Neural cell (in vitro differentiated cells): ENCODE results near the gene CPT2. TPM values are rescaled to one million over a fixed set of nuclear protein-coding genes. Genes with fewer than 3 reads are reported as not detected.
"Not testable (repeated sequence)": the region's sequence is repeated elsewhere in the genome, so short reads cannot be mapped to it uniquely, and the experiment has no call there.

Experiments used
- H2AFZ ChIP-seq: fragments of 200-600, 300-800 bp; sonication (generic), shearing (Covaris generic); 2 replicates; pipeline ENCODE4 v1.6.0; 2014; ENCODE audit warnings: low read depth, mild to moderate bottlenecking, antibody characterized with exemption, low read length, moderate library complexity
- H3F3A ChIP-seq: fragments of 200-600 bp; shearing (Covaris generic); 2 replicates; pipeline ENCODE4 v1.6.1; 2016; ENCODE audit warnings: mild to moderate bottlenecking, moderate library complexity, mixed read lengths, antibody characterized with exemption, low read length; ENCODE audit not compliant: insufficient read depth, poor library complexity, severe bottlenecking
- H3K27ac ChIP-seq: fragments of 200-600, 300-800 bp; sonication (generic), shearing (Covaris generic); 2 replicates; pipeline ENCODE4 v1.5.1; 2014; ENCODE audit warnings: mild to moderate bottlenecking, low read length, moderate library complexity
- H3K27me3 ChIP-seq: fragments of 300-800, 200-600 bp; sonication (generic), shearing (Covaris generic); 2 replicates; pipeline ENCODE4 v1.6.0; 2014; ENCODE audit warnings: mild to moderate bottlenecking, low read depth, low read length, moderate library complexity; ENCODE audit not compliant: insufficient read depth
- H3K36me3 ChIP-seq: fragments of 300-800, 200-600 bp; sonication (generic), shearing (Covaris generic); 2 replicates; pipeline ENCODE4 v1.5.1; 2014; ENCODE audit warnings: mild to moderate bottlenecking, antibody characterized with exemption, low read length, moderate library complexity; ENCODE audit not compliant: insufficient read depth
- H3K4me2 ChIP-seq: fragments of 300-800, 200-600 bp; sonication (generic), shearing (Covaris generic); 2 replicates; pipeline ENCODE4 v1.6.0; 2014; ENCODE audit warnings: mild to moderate bottlenecking, low read length
- H3K4me3 ChIP-seq: fragments of 300-800, 200-600 bp; sonication (generic), shearing (Covaris generic); 2 replicates; pipeline ENCODE4 v1.5.1; 2014; ENCODE audit warnings: mild to moderate bottlenecking, low read length, moderate library complexity
- H3K79me2 ChIP-seq: fragments of 200-600 bp; shearing (Covaris generic); replicated peaks from 2 replicates; pipeline ENCODE4 v1.6.0; 2014; ENCODE audit warnings: mild to moderate bottlenecking, low read length, moderate library complexity; ENCODE audit not compliant: insufficient read depth
- H3K9ac ChIP-seq: fragments of 300-800, 200-600 bp; sonication (generic), shearing (Covaris generic); 2 replicates; pipeline ENCODE4 v1.6.1; 2016; ENCODE audit warnings: mild to moderate bottlenecking, low read length, mixed read lengths
- H3K9me2 ChIP-seq: fragments of 200-600 bp; shearing (Covaris generic); 2 replicates; pipeline ENCODE4 v1.6.1; 2016; ENCODE audit warnings: mild to moderate bottlenecking, low read length, mixed read lengths; ENCODE audit not compliant: insufficient read depth
- H3K9me3 ChIP-seq: fragments of 200-600, 300-800 bp; sonication (generic), shearing (Covaris generic); 2 replicates; pipeline ENCODE4 v1.6.1; 2016; ENCODE audit warnings: mild to moderate bottlenecking, mixed run types, low read length, moderate library complexity, mixed read lengths
- H4K20me1 ChIP-seq: fragments of 200-600 bp; shearing (Covaris generic); 2 replicates; pipeline ENCODE4 v1.6.1; 2016; ENCODE audit warnings: mild to moderate bottlenecking, mixed run types; ENCODE audit not compliant: insufficient read depth
- EP300 ChIP-seq: fragments of 450-650 bp; conservative IDR thresholded peaks from 2 replicates; pipeline ENCODE4 v1.6.1; 2014; ENCODE audit warnings: antibody characterized with exemption, mild to moderate bottlenecking, moderate library complexity; ENCODE audit not compliant: poor library complexity, severe bottlenecking
- EZH2 ChIP-seq: fragments of 200-600, 300-800 bp; shearing (Covaris generic), sonication (generic); IDR thresholded peaks from 2 replicates; pipeline ENCODE4 v1.6.1; 2014; ENCODE audit warnings: antibody characterized with exemption, low read length, borderline replicate concordance, mild to moderate bottlenecking; ENCODE audit not compliant: insufficient read depth, poor library complexity, severe bottlenecking
- MXI1 ChIP-seq: fragments of 450-650 bp; conservative IDR thresholded peaks from 2 replicates; pipeline ENCODE4 v1.6.1; 2014; ENCODE audit warnings: antibody characterized with exemption, mild to moderate bottlenecking; ENCODE audit not compliant: poor library complexity, severe bottlenecking
- POLR2AphosphoS5 ChIP-seq: IDR thresholded peaks from 2 replicates; pipeline ENCODE4 v1.6.1; 2012
- RAD21 ChIP-seq: fragments of 450-650 bp; conservative IDR thresholded peaks from 2 replicates; pipeline ENCODE4 v1.6.1; 2014; ENCODE audit warnings: antibody characterized with exemption, mild to moderate bottlenecking, moderate library complexity
- REST ChIP-seq: IDR thresholded peaks from 2 replicates; pipeline ENCODE4 v1.6.1; 2012; ENCODE audit warnings: borderline replicate concordance
- SMC3 ChIP-seq: fragments of 450-650 bp; conservative IDR thresholded peaks from 2 replicates; pipeline ENCODE4 v1.6.1; 2014; ENCODE audit warnings: antibody characterized with exemption, mild to moderate bottlenecking, moderate library complexity; ENCODE audit not compliant: poor library complexity
- TAF1 ChIP-seq: IDR thresholded peaks from 2 replicates; pipeline ENCODE4 v1.6.1; 2012; ENCODE audit warnings: low read depth
- polyA plus RNA-seq: library from polyadenylated mRNA; depleted of rRNA; stranded (reverse); fragments of >200 nt; gene quantifications from 2 replicates; pipeline ENCODE4 v1.2.3, GENCODE V29; 2014
- TF ChIP-seq, protein P1 (sequence below): fragments of 450-650 bp; IDR thresholded peaks from 2 replicates; pipeline ENCODE4 v1.5.1; 2014; ENCODE audit warnings: antibody characterized with exemption, mild to moderate bottlenecking, moderate library complexity; ENCODE audit not compliant: poor library complexity, severe bottlenecking

The CPT2 gene
- polyA plus RNA-seq, 1 donor from 2014 or later = 5.3 TPM

DNA sequence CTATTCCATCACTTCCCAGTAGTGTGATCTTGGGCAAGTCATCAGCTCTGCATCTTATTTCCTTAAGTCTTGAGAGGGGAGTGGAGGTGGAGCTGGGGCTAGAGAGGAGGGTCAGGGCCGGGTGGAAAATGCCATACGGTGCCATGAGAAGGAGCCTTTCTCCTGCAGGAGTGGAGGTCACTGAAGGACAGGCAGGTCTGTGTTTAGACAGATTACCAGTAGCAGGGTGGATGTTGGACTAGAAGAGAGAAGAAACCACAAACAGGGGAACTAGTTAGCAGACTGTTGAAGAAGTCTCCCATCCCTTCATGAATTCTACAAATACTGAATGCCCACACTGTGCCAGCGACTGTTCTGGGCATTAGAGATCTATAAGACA is 13.9 kb upstream of the CPT2 start:
- H3K79me2 ChIP-seq = no peaks in the 10 kb centered on the region
- no peak overlapping the region for H3K27ac ChIP-seq
- H3K36me3 ChIP-seq = no peaks in the 10 kb centered on the region
- H3K4me2 ChIP-seq = no peak overlapping the region
- TF ChIP-seq POLR2AphosphoS5 (no peak), MXI1 (no peak), EZH2 (no peak), TAF1 (no peak), REST (no peak), SMC3 (no peak), EP300 (no peak), RAD21 (no peak)
- TF ChIP-seq, protein P1, sequence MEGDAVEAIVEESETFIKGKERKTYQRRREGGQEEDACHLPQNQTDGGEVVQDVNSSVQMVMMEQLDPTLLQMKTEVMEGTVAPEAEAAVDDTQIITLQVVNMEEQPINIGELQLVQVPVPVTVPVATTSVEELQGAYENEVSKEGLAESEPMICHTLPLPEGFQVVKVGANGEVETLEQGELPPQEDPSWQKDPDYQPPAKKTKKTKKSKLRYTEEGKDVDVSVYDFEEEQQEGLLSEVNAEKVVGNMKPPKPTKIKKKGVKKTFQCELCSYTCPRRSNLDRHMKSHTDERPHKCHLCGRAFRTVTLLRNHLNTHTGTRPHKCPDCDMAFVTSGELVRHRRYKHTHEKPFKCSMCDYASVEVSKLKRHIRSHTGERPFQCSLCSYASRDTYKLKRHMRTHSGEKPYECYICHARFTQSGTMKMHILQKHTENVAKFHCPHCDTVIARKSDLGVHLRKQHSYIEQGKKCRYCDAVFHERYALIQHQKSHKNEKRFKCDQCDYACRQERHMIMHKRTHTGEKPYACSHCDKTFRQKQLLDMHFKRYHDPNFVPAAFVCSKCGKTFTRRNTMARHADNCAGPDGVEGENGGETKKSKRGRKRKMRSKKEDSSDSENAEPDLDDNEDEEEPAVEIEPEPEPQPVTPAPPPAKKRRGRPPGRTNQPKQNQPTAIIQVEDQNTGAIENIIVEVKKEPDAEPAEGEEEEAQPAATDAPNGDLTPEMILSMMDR = no peak
- H3F3A ChIP-seq = no peaks in the 10 kb centered on the region
- no peak overlapping the region for H2AFZ ChIP-seq
- no peak overlapping the region for H3K9ac ChIP-seq
- no peak overlapping the region for H3K4me3 ChIP-seq
- H4K20me1 ChIP-seq = no peaks in the 10 kb centered on the region
- no peaks in the 10 kb centered on the region for H3K9me2 ChIP-seq
- H3K9me3 ChIP-seq = no peaks in the 10 kb centered on the region
- no peaks in the 10 kb centered on the region for H3K27me3 ChIP-seq

GRCh38 chr1:53183095-53183990 is 13.3 kb upstream of the CPT2 start:
- Histone ChIP-seq H3K9me2 (no peaks in the 10 kb centered on the region), H3K4me2 (no peak overlapping the region), H3K27me3 (no peaks in the 10 kb centered on the region), H4K20me1 (no peaks in the 10 kb centered on the region), H3K9me3 (no peaks in the 10 kb centered on the region), H3K9ac (no peak overlapping the region), H2AFZ (no peak overlapping the region), H3F3A (no peaks in the 10 kb centered on the region), H3K27ac (no peak overlapping the region), H3K36me3 (no peaks in the 10 kb centered on the region), H3K79me2 (no peaks in the 10 kb centered on the region), H3K4me3 (no peak overlapping the region)
- TF ChIP-seq REST (no peak), TAF1 (no peak), EP300 (no peak), EZH2 (no peak), RAD21 (no peak), MXI1 (no peak), SMC3 (no peak), POLR2AphosphoS5 (no peak)
- TF ChIP-seq, protein P1 = no peak

- H3K79me2 ChIP-seq, H3K9me2 ChIP-seq, H3K36me3 ChIP-seq, H4K20me1 ChIP-seq, H2AFZ ChIP-seq, H3K9ac ChIP-seq, H3K27ac ChIP-seq, H3F3A ChIP-seq, H3K4me2 ChIP-seq, H3K9me3 ChIP-seq, H3K27me3 ChIP-seq, H3K4me3 ChIP-seq: not testable (repeated sequence)
Measured at GRCh38 chr1:53185955-53186297, 10.7 kb upstream of the CPT2 start.
